Measurements from ENCODE around the gene GRIN2C.

GRIN2C gene

DNA sequence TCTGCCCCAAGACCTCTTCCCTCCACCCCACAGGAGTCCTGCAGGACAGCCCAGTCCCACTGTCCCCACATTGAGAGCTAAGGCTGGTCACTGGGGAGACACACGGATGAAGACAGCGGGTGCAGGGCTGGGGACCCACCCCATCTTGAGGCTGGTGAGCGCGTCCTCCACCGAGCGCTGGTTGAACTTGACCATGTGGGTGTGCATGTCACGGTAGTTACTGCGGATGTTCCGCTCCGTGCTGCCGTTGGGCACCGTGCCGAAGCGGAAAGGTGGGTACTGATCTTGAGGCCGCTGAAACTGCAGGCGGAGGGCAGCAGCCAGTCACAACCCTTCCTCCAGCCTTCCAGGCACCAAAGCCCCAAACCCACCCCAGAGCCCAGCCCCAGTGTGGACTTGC is 13.1 kb downstream of the GRIN2C start:
- no peak for DNase-seq (ENCODE audit: low spot score)

DNA sequence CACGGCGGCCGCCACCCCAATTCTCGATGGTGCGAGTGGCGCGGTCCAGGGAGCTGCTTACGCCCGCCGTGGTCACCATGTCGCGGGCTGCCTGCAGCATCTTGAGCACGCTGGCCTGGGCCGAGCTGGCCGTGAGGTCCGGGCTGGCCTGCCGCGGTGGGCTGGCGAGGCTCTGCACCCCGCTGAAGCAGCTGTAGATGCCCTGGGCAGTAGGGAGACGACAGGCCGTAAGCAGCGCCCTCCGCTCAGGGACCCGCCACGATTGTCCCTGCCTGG is 16.4 kb downstream of the GRIN2C start:
- no peak for DNase-seq (ENCODE audit: low spot score)

DNA sequence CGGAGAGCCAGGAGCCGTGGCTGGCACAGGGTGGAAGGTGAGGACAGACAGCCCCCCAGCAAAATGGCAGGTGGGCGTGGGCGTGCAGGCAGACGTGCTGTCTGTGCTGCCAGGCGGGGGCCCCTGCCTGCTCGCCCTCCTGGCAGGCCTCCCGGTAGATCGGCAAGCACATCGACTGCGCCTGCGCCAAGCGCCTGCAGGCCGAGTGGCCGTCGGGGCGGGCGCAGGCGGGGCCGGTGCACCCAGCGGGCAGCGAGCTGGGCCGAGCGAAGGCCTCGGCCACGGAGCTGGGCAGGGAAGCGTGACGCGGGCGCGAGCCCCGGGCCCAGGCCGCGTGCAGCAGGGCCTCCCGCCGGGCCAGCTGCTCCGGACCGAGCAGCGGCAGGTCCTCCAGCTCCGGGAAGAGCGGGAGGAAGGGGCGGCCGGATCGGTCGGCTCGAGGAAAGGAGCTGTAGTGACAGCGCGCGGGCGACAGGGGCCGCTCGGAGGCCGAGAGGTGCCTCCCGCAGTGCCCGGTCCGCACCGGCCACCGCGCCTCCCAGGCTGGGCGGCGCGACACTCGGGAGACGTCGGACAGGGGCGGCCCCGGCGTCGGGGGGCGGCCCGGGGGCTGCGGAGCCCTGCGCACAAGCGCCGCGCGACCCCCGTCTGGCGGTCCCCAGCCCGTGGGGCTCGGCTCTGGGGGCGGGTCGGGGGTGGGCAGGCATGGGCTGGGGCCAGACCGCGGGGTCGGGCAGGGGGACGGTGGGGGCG is 16.9 kb downstream of the GRIN2C start:
- DNase-seq (ENCODE audit: low spot score), result no peak

DNA sequence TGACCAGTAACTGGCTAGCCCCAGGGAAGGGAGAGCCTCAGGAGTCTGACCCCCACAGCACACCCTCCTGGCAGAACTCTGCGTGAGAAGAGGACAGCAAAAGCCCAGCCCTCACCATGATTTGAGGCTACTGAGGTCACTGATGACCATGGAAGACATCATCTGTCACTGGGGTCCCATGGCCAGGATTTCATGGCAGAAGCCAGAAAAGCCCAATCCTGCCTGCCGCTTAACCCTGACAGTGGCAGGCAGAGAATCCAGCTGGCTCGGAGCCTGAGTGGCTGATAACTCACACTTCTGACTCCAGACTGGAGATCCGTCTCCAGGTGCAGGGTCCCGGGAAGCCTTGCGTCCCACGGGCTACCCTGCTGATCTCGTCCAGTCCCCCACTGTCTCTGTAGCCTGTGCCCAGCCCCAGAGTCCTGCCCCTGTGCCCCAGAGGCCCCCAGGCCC is 17.5 kb downstream of the GRIN2C start:
- DNase-seq (ENCODE audit: low spot score), result no peak

DNA sequence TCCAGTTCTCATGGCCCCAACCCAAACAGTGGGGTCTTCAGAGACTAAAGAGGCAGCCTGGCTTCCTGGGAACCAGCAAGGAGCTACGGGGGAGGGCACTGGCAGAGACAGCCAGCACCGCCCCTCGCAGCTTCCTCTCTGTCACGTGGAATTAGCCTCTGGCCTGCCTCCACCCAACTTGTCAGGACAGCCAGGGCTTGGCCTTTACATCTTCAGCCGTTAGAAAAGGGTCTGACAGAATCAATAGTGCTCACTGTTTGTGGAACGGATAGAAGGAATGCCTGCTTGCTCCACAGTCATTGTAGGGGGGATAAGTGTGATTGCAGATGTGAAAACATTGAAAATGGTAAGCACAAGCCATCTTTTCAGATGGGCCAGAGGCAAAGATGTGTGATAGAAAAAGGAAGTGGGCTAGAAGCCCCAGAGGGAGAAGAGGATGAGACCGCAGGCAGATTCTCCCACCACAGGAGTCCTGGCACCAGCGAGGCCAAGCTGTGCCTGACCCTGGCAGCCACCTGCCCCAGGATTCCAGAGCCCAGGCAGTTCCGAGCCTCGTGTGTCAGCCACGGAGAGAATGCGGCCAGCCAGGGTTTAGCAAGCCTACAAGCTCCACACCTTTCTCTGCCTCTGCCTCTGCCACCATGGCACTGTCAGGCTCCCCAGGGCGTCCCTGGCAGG is 18.6 kb downstream of the GRIN2C start:
- DNase-seq (ENCODE audit: low spot score), result no peak

DNA sequence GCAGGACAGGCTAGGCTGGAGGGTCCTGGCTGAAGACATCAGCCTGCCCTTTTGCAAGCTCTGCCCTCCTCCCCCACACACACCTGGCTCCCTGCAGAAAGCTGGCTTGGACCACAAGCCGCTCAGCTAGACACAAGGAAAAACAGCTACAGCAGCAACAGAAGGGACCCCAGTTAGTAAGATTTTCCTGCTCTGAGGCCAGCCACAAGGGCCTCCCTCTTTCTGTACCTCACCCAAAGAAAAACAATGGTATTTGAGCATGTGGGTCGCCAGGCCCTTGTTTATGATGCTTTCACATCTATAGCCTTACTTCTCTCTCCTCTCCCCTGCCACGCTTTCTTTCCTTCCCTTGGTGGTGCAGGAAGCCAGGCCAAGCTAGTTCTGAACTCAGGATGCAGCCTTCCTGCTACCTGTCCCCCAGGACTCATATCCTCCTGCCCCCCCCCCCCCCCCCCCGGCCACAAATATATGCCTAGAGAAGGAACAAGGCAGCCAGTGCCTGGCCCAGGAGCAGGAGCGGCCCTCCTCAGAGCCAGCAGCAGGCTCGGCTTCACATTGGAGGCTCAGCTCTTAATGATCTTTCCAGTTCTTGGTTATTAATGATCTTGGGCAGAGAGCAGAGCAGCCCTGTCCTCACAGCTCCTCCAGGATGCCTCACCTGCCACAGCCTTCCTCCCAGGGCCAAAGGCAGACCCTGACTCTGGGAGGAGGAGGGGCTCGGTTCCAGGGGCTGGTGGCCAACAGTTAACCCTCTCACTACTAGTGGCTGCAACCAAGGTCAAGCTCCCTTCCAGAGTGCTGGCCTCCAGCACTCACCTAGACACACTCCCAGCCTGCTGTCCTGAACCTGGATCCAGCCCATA is 19.5 kb downstream of the GRIN2C start:
- no peak for DNase-seq (ENCODE audit: low spot score)

DNA sequence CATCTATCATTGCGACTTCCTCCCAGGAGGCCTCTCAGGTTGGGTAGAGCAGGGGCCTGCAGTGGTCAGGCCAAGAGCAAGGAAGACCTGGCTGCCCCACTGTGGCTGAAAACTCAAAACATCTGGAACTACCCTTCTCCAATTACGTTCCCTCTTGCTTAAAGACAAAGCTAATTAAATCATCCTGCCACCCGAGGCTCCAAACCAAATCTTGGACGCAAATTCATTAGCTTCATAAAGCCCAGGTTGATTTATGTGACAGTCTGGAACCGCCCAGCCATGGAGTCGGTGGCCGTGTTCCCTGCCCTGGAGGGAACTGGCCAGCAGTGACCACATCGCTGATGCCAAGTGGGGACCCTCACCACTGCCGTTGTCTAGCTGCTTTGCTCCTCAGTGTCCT is 21.4 kb downstream of the GRIN2C start:
- no peak for DNase-seq (ENCODE audit: low spot score)

DNA sequence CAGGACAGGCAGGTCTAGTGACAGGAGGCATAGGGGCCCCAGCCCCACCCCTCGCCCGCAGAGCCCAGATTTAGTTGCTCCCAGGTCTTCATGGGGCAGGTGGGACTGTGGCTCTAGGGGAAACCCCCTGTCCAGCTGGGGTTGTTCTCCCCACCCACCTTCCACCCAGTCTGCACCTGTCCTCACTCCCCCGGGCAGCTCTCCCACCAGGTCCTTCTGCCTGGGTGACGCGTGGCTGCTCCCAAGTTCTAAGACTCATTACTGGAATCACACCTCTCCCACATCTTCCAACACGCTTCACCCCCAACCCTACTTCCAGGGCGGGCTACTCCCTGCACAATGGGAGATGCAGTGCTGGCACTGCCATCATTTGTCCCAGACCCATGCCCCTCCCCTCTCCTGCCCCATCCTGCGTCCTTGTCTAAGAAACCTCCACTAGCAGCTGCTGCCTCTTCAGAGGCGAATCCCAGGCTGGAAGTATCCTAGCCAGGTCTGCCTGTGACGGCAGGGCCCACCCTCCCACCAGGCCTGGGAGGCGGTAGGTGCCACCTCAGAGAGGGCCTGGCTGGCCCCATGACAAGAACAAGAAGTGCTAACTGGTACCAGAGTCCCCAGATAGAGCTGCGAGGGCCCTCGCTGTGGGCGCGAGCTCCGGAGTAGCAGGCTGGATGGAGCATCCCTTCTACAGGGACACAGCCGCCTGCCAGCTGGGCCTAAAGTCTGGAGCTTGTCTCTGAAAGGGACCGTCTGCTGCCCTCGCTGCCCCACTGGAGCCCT is 22.8 kb downstream of the GRIN2C start:
- no peak for DNase-seq (ENCODE audit: low spot score)

DNA sequence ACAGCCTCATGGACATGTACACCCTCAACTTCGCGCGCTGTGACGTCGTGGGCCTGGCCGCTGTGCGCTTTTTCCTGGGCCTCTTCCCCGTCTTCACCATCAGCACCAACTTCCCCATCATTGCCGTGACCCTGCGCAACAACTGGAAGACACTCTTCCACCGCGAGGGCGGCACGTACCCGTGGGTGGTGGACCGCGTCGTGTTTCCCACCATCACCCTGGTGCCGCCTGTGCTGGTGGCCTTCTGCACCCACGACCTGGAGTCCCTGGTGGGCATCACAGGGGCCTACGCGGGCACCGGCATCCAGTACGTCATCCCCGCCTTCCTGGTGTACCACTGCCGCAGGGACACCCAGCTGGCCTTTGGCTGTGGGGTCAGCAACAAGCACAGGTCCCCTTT is 23.5 kb downstream of the GRIN2C start:
- DNase-seq (ENCODE audit: low spot score), result no peak

DNA sequence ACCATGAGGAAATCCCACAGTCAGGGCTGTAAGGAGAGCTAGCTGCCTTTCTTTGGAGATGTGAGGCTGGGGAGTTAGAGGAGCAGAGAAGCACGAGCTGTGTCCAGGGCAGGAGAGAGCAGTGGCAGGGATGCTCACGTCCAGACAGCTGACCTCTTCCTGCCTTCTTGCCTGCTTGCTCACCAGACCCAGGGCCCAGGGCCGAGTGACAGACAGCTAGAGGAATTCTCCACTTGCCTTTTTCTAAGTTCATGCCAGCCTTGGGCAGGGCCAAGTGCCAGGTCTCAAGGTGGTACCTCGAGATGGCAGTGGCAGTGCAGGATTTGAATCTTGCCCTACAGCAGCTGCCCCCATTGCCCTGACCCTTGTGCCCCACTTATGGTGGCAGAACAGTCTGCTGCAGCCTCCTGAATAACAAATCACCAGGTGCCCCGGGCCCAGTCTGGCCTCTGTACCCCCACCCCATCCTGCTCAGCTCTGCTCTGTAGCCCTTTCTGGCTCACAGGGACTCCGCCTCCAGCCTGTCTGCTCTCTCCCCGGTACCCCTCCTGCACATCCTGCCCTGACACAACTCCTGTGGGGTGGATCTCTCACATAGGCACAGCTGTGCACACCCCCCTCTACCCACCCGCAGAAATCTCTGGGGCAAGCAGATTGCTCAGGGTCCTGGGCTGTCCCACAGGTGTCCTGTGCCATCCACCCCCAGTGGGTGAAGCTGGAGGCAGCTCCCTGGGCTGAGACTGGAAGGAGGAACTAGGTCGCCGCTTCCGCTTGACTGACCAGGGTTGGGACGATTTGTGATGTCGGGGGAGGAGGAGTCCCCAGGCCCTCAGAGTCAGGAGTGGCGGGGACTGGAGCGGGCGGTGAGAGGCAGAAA is 25.9 kb downstream of the GRIN2C start:
- no peak for DNase-seq (ENCODE audit: low spot score)

DNA sequence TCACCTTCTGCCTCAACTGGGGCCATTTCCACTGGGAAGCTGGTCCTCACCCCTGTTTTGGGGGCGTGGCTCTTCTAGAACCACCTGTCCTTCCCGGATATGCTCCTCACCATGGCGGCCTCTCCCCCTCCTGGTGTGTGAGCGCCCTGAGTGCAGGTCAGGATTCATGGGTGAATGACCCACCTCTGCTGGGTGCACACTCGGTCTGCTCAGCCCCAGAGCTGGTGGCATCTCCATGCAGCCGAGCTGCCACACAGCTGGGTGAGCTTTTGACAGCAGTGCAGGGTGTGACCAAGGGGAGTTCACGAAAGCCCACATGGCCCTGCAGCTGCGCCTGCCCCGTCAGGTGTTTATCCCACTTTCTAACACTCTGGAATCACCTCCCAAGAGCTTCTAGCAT is 27.3 kb downstream of the GRIN2C start:
- DNase-seq (ENCODE audit: low spot score), result no peak

DNA sequence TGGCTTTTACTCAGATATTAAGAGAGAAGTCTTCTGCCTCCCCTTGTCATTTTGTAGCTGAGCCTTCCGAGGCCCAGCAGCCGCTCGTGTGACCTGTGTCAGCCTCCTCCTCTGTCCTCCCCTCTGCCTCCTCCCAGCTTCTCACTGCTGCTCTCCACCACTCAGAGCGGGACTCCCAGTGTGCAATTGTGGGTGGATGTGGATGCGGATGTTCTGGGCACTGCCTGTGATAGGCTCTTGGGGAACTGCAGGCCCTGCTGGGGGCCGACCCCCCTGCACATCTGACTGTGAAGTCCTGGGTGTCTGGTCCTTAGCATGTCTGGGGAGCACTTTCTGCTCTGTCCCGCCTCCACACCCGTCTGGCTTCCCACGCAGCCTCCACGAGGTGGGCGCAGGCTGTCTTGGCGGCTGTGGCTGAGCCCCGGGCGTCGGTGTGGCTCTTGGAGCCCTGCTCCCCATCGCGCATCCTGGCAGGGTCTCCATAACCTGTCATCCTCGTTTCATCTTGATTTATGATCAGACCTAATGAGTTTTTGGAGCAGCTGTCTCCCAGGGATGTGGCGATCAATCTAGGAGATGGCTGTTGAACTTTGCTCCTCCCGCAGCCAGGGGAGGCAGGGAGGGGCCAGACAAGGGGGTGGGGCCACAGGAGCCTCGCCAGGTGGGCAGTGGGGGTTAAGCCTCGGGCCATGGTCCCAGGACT is 28.1 kb downstream of the GRIN2C start:
- DNase-seq (ENCODE audit: low spot score), result no peak

DNA sequence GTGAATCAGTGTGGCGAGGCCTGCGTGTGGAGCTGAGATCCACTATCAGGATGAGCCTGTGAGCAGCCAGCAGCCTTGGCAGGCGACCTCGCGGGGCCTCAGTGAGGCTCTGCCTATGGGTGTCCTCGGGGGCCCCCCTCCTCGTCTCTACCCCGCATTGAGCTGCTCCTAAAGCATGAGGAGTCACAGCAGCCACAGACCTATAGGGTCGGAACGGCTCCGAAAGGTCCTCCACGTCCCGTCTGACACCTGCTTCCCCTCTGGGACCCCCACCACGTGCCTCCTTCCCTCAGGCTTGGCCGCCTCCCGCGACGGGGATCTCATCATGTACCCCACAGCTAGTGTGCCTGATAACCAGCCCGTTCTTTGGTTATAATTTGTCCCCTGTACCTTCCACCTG is 28.8 kb downstream of the GRIN2C start:
- DNase-seq (ENCODE audit: low spot score), result no peak

DNA sequence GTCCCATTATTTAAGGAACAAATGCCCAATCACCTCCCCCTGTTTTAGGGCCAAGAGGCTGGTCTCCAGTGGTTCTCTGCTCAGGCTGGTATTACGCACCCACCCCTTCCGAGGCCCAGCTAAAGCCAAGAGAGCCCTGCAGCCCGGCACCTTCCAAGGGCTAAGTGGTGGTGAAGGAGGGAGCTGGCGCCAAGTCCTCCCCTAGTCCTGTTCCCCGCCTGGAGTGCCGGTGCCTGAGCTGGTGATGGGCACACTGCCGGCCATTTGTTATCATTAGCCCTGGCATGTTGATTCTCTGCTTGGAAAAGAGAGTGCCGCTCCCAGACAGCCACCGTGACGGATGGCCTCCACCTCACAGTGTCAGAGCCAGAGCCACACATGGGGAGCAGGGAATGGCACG is 31.9 kb downstream of the GRIN2C start:
- no peak for DNase-seq (ENCODE audit: low spot score)

DNA sequence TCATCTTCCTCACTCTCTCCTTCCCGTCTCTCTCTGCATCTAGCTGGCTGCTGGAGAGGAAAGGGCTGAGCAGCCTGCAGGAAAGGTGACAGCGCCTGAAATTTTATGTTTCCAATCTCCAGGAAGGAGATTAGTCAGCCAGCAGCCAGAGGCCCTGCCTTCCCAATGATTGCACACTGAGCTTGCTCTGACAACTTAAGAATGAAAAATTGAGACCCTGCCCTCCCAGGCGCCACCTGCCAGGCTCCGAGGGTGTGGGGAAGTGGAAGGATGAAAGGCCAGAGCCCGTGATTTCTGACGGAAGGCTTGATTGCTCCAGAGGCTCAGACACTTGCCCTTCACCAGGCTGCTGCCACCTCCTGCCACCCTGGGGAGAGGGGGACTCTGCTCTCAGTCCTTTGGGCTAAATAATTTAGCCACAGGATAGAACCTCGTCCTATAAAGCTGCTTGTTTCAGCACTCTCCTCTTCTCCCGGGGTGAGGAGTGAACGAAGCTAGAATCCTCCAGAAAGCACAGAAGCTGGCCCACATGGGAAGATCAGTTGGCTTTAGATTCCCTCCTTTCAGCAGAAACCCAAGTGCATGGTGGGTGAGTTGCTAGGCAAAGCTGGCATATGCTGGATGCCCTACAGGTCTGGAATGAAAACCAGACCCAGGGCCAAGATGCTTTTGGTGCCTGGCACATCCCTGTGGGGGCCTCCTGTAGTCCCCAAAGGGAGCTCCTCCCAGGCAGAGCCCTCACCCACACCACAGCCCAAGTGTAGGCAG is 33.5 kb downstream of the GRIN2C start:
- DNase-seq (ENCODE audit: low spot score), result no peak

DNA sequence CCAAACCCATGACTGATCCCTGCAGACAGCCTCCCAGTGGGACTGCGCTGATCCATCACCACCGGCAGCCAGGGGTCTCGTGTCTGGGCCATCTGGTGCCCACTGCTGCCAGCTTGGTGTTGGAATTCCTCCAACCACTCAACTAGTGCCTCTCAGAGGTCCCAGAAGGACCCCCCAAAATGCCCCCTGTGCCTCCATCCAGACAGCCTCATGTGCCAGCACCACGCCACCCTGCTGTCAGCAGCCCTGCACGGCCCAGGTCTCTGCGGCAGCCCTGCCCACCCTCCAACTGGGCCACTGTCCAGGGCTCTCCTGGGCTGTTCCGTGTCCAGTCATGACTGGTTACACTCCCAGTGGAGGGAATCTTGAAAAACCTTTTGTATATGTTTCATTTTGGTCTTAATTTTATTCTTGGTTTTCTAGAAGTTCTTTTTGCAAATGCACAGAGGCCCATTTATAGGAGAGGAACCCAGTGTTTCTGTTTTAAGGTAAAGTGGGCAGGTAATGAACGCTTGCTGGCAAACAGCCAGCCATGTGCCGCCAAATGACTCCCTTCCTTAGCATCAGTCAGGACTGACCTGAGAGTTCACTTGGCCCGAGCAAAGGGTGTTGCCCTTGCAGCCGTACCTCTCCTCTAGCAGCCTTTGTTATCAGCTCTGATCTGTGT is 34.6 kb downstream of the GRIN2C start:
- no peak for DNase-seq (ENCODE audit: low spot score)

DNA sequence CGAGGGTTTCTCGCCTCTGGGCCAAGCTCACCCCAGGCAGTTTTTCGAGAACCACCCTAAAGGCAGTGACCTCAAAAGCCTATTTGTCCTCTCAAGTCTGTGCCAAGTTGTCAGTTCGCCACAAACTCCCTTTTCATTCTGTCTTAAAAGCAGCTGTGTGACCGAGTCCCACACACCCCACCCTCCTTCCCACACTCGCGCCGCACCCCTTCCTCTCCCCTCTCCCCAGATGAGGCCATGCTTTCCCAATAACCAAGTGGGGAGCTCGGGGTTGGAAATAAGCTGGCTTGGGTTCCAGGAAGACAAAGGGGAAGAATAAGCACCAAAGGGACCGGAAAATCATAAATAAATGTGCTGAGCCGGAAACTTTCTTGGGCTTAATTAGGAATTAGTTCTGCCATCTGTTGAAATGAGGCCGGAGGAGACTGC is 36.7 kb downstream of the GRIN2C start:
- no peak for DNase-seq (ENCODE audit: low spot score)

DNA sequence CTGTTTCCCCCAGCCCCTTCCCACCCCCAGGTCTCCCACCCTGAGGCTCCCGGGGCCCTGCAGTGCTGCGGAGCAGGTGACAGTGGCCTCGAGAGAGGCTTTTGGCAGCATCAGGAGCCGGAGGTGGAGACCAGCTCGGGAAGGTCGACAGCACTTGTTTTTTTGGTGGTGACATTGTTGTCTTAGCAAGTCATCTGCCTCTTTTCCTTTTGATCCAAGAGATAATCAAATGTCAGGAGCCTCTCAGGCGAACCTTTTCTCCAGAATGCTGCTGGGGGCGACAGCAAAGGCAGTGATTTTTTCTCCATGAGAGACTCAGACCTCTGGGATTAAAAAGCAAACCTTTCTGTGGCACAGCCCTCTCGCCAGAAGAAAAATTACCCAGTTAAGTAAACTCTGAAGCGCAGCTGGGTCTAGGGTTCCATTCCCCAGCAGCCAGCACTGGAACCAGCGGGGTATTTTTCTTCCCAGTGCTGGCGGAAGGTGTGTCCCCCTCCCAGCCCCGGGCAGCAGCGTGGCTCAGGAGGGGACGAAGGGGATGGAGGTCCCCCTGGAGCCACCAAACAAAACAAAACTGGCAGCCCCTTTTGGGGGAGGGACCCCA is 37.2 kb downstream of the GRIN2C start:
- no peak for DNase-seq (ENCODE audit: low spot score)

Data from RKO (cell line).